ENCODE results near the gene RPS2.

Gene RPS2

GRCh38 chr16:1938910-1939309, 25.7 kb downstream of the RPS2 start:
- TF ChIP-seq CTCF (conservative IDR thresholded peaks at IDR 0.05; ENCODE audit: low read length) (no peak), EZH2phosphoT487 (IDR thresholded peaks at IDR 0.05; ENCODE audit: borderline replicate concordance) (no peak)
- Histone ChIP-seq H3K9ac (ENCODE audit: low read depth, low read length, poor library complexity, severe bottlenecking) (no peak overlapping the region), H4K20me1 (ENCODE audit: insufficient read depth, low read length, poor library complexity, severe bottlenecking) (no peaks in the 10 kb centered on the region), H3K27me3 (ENCODE audit: insufficient read depth, low read length, poor library complexity, severe bottlenecking) (no peaks in the 10 kb centered on the region), H3K79me2 (ENCODE audit: insufficient read depth, low read length) (peaks cover 11% of the 10 kb centered on the region; the same call in 1 of the 2 replicates), H2AFZ (ENCODE audit: low read length) (no peak overlapping the region), H3K9me2 (replicated peaks; ENCODE audit: low read depth, low read length) (no peaks in the 10 kb centered on the region), H3K9me3 (ENCODE audit: insufficient read depth, low read depth, low read length) (no peaks in the 10 kb centered on the region), H3K36me3 (ENCODE audit: insufficient read depth, low read length) (no peaks in the 10 kb centered on the region), H3F3A (ENCODE audit: low read depth) (no peaks in the 10 kb centered on the region), H3K4me3 (ENCODE audit: low read length, poor library complexity, severe bottlenecking) (no peak overlapping the region), H3K4me1 (ENCODE audit: insufficient read depth, low read length, poor library complexity, severe bottlenecking) (peaks cover 5% of the 10 kb centered on the region), H3K4me2 (ENCODE audit: low read depth, low read length, poor library complexity, severe bottlenecking) (no peak overlapping the region)

GRCh38 chr16:1938316-1938715, 26.3 kb downstream of the RPS2 start:
- H2AFZ ChIP-seq (ENCODE audit: low read length) = no peak overlapping the region
- no peaks in the 10 kb centered on the region for H3K9me3 ChIP-seq (ENCODE audit: insufficient read depth, low read depth, low read length)
- H3K9me2 ChIP-seq (replicated peaks; ENCODE audit: low read depth, low read length) = no peaks in the 10 kb centered on the region
- no peak overlapping the region for H3K4me2 ChIP-seq (ENCODE audit: low read depth, low read length, poor library complexity, severe bottlenecking)
- no peaks in the 10 kb centered on the region for H3K27me3 ChIP-seq (ENCODE audit: insufficient read depth, low read length, poor library complexity, severe bottlenecking)
- no peaks in the 10 kb centered on the region for H4K20me1 ChIP-seq (ENCODE audit: insufficient read depth, low read length, poor library complexity, severe bottlenecking)
- no peak for TF ChIP-seq CTCF (conservative IDR thresholded peaks at IDR 0.05; ENCODE audit: low read length)
- TF ChIP-seq EZH2phosphoT487 (IDR thresholded peaks at IDR 0.05; ENCODE audit: borderline replicate concordance) = no peak
- H3K4me1 ChIP-seq (ENCODE audit: insufficient read depth, low read length, poor library complexity, severe bottlenecking) = peaks cover under 1% of the 10 kb centered on the region
- no peaks in the 10 kb centered on the region for H3K36me3 ChIP-seq (ENCODE audit: insufficient read depth, low read length)
- no peak overlapping the region for H3K4me3 ChIP-seq (ENCODE audit: low read length, poor library complexity, severe bottlenecking)
- peaks cover 11% of the 10 kb centered on the region; the same call in 1 of the 2 replicates for H3K79me2 ChIP-seq (ENCODE audit: insufficient read depth, low read length)
- no peaks in the 10 kb centered on the region for H3F3A ChIP-seq (ENCODE audit: low read depth)
- H3K9ac ChIP-seq (ENCODE audit: low read depth, low read length, poor library complexity, severe bottlenecking) = no peak overlapping the region

GRCh38 chr16:1936945-1937479, 27.6 kb downstream of the RPS2 start:
- no peaks in the 10 kb centered on the region for H3K4me1 ChIP-seq (ENCODE audit: insufficient read depth, low read length, poor library complexity, severe bottlenecking)
- TF ChIP-seq EZH2phosphoT487 (IDR thresholded peaks at IDR 0.05; ENCODE audit: borderline replicate concordance) (no peak), CTCF (conservative IDR thresholded peaks at IDR 0.05; ENCODE audit: low read length) (no peak)
- no peak overlapping the region for H3K4me2 ChIP-seq (ENCODE audit: low read depth, low read length, poor library complexity, severe bottlenecking)
- no peaks in the 10 kb centered on the region for H3F3A ChIP-seq (ENCODE audit: low read depth)
- H3K9me2 ChIP-seq (replicated peaks; ENCODE audit: low read depth, low read length) = no peaks in the 10 kb centered on the region
- H3K9ac ChIP-seq (ENCODE audit: low read depth, low read length, poor library complexity, severe bottlenecking) = no peak overlapping the region
- H3K4me3 ChIP-seq (ENCODE audit: low read length, poor library complexity, severe bottlenecking) = no peak overlapping the region
- H4K20me1 ChIP-seq (ENCODE audit: insufficient read depth, low read length, poor library complexity, severe bottlenecking) = no peaks in the 10 kb centered on the region
- no peaks in the 10 kb centered on the region for H3K27me3 ChIP-seq (ENCODE audit: insufficient read depth, low read length, poor library complexity, severe bottlenecking)
- H2AFZ ChIP-seq (ENCODE audit: low read length) = no peak overlapping the region
- no peaks in the 10 kb centered on the region for H3K9me3 ChIP-seq (ENCODE audit: insufficient read depth, low read depth, low read length)
- H3K36me3 ChIP-seq (ENCODE audit: insufficient read depth, low read length) = no peaks in the 10 kb centered on the region
- H3K79me2 ChIP-seq (ENCODE audit: insufficient read depth, low read length) = 0 out of 2 replicates have a peak, but pooled peaks cover 2% of the 10 kb centered on the region
